ENCODE measurements around the gene NIPSNAP2. TPM values are rescaled to one million over a fixed set of nuclear protein-coding genes. Genes with fewer than 3 reads are reported as not detected.
"Not testable (repeated sequence)": the region's sequence is repeated elsewhere in the genome, so short reads cannot be mapped to it uniquely, and the experiment has no call there.

NIPSNAP2 gene
- total RNA-seq, 2 experiments from 2014 or later: 35.9 to 49.9 TPM

DNA sequence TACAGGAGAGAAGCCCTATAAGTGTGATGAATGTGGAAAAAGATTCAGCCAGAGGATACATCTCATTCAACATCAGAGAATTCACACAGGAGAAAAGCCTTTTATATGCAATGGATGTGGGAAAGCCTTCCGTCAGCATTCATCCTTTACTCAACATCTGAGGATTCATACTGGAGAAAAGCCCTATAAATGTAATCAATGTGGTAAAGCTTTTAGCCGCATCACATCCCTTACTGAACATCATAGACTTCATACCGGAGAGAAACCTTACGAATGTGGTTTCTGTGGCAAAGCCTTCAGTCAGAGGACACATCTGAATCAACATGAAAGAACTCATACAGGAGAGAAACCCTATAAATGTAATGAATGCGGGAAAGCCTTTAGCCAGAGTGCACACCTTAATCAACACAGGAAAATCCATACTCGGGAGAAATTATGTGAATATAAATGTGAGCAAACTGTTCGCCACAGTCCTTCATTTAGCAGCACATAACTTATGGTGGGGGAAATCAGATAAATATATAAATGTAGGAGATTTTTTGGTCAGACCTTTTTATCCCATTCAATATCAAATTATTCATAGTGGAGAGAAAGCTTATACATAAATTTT lies 24.8 kb upstream of the NIPSNAP2 start:
- Histone ChIP-seq H3K4me2 (ENCODE audit: low read length) (no peak overlapping the region), H3K4me3 (ENCODE audit: low read depth, low read length, poor library complexity, severe bottlenecking) (no peak overlapping the region), H3K27ac (ENCODE audit: low read depth, low read length, poor library complexity, severe bottlenecking) (no peak overlapping the region), H4K20me1 (ENCODE audit: insufficient read depth, low read length) (no peaks in the 10 kb centered on the region), H2AFZ (ENCODE audit: low read length) (no peak overlapping the region), H3K4me1 (ENCODE audit: insufficient read depth, low read length, poor library complexity, severe bottlenecking) (no peaks in the 10 kb centered on the region), H3K9me2 (ENCODE audit: insufficient read depth, low read length) (no peaks in the 10 kb centered on the region), H3K36me3 (ENCODE audit: insufficient read depth, low read length) (no peaks in the 10 kb centered on the region), H3K79me2 (ENCODE audit: insufficient read depth, low read depth, low read length) (no peaks in the 10 kb centered on the region), H3K9me3 (ENCODE audit: low read length) (peaks cover 15% of the 10 kb centered on the region)
- TF ChIP-seq EZH2phosphoT487 (IDR thresholded peaks at IDR 0.05; ENCODE audit: borderline replicate concordance, low read depth, low read length): no peak
- TF ChIP-seq, protein P1, sequence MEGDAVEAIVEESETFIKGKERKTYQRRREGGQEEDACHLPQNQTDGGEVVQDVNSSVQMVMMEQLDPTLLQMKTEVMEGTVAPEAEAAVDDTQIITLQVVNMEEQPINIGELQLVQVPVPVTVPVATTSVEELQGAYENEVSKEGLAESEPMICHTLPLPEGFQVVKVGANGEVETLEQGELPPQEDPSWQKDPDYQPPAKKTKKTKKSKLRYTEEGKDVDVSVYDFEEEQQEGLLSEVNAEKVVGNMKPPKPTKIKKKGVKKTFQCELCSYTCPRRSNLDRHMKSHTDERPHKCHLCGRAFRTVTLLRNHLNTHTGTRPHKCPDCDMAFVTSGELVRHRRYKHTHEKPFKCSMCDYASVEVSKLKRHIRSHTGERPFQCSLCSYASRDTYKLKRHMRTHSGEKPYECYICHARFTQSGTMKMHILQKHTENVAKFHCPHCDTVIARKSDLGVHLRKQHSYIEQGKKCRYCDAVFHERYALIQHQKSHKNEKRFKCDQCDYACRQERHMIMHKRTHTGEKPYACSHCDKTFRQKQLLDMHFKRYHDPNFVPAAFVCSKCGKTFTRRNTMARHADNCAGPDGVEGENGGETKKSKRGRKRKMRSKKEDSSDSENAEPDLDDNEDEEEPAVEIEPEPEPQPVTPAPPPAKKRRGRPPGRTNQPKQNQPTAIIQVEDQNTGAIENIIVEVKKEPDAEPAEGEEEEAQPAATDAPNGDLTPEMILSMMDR (conservative IDR thresholded peaks at IDR 0.05; ENCODE audit: low read length): no peak
- BruUV-seq (replicated peaks): no TSS peak
- intact Hi-C loops (cut with micrococcal nuclease; ENCODE audit: unreplicated experiment): no loop called here
- no peak for DNase-seq (ENCODE audit: low spot score)
- ChIA-PET CTCF (ENCODE audit: unreplicated experiment) (no interaction called here), POLR2A (interaction anchor here (0.6 kb wide), 1 partner anchor 37 kb away, joined by 3 read pairs; no protein-coding TSS in a partner anchor)

DNA sequence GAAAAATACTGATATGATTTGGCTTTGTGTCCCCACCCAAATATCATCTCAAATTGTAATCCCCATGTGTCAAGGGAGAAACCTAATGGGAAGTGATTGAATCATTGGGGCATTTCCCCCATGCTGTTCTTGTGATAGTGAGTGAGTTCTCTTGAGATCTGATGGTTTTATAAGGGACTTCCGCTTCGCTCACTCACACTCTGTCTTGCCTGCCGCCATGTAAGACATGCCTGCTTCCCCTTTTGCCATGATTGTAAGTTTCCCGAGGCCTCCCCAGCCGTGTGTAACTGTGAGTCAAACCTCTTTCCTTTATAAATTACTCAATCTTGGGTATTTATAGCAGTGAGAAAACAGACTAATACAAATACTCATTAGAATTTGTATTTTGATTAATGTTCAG lies 17.8 kb upstream of the NIPSNAP2 start:
- DNase-seq (ENCODE audit: low spot score): no peak
- no peaks in the 10 kb centered on the region for H3K79me2 ChIP-seq (ENCODE audit: insufficient read depth, low read depth, low read length)
- no peak overlapping the region for H3K27ac ChIP-seq (ENCODE audit: low read depth, low read length, poor library complexity, severe bottlenecking)
- no peaks in the 10 kb centered on the region for H3K36me3 ChIP-seq (ENCODE audit: insufficient read depth, low read length)
- no peak overlapping the region for H3K4me3 ChIP-seq (ENCODE audit: low read depth, low read length, poor library complexity, severe bottlenecking)
- TF ChIP-seq EZH2phosphoT487 (IDR thresholded peaks at IDR 0.05; ENCODE audit: borderline replicate concordance, low read depth, low read length): no peak
- TF ChIP-seq, protein P1 (conservative IDR thresholded peaks at IDR 0.05; ENCODE audit: low read length): no peak
- no peaks in the 10 kb centered on the region for H4K20me1 ChIP-seq (ENCODE audit: insufficient read depth, low read length)
- H3K4me1 ChIP-seq (ENCODE audit: insufficient read depth, low read length, poor library complexity, severe bottlenecking): no peaks in the 10 kb centered on the region
- no peak overlapping the region for H3K4me2 ChIP-seq (ENCODE audit: low read length)
- no peak overlapping the region for H2AFZ ChIP-seq (ENCODE audit: low read length)
- CTCF ChIA-PET (ENCODE audit: unreplicated experiment): no interaction called here
- no peaks in the 10 kb centered on the region for H3K9me2 ChIP-seq (ENCODE audit: insufficient read depth, low read length)
- POLR2A ChIA-PET: no interaction called here
- intact Hi-C loops (cut with micrococcal nuclease; ENCODE audit: unreplicated experiment): no loop called here
- 0 out of 2 replicates have a peak, but pooled peaks cover 12% of the 10 kb centered on the region for H3K9me3 ChIP-seq (ENCODE audit: low read length)
- no TSS peak for BruUV-seq (replicated peaks)

DNA sequence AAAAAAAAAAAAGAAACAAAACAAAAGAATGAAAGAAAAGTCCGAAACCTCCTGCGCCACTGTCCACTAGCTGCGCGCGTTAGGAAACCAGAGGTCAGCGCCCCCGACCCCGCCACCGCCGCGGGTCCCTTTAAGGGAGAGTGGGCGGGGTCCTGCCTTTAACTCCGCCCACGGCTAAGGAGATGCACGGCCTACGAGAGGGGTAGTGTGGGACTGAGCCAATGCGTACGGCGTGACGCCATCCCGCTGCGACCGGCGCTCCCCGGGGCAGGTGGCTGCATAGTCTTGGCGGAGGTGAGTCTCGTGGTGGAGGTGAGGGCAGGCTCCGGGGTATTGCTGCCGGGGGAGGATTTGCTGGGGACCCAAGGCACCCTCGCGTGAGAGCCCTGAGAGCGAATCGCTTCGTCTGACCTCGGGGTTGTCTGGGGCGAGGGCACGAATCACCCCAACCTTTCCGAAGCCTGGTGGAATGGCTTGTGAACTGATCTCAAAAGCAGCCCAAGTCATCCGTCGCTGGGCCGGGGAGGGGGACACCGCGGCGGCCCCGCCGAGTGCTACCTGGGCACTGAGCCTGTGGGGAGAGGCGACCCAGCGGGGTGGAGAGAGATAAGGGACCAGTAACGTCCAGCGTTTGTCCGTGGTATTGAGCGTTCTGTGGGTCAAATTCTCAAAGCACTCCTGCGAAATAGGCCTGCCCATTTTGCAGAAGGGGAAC lies 12.6 kb upstream of the NIPSNAP2 start, which contains the start of gene MRPS17:
MRPS17 (plus strand) TSS at position 241 of the 715 bp plus-strand sequence. CDS start 1,319 bp downstream, outside the sequence.
- ChIA-PET POLR2A (interaction anchor here (0.6 to 1.1 kb wide), 4 partner anchors 24 to 390 kb away, joined by 3 to 4 read pairs (median 4); no protein-coding TSS in a partner anchor), CTCF (ENCODE audit: unreplicated experiment) (no interaction called here)
- no peaks in the 10 kb centered on the region for H3K9me2 ChIP-seq (ENCODE audit: insufficient read depth, low read length)
- peaks cover 7% of the 10 kb centered on the region for H3K4me1 ChIP-seq (ENCODE audit: insufficient read depth, low read length, poor library complexity, severe bottlenecking)
- peak; percentile 94 for DNase-seq (ENCODE audit: low spot score)
- H3K27ac ChIP-seq (ENCODE audit: low read depth, low read length, poor library complexity, severe bottlenecking): peak within 1 kb of the TSS; percentile 10
- no peaks in the 10 kb centered on the region for H4K20me1 ChIP-seq (ENCODE audit: insufficient read depth, low read length)
- H3K4me3 ChIP-seq (ENCODE audit: low read depth, low read length, poor library complexity, severe bottlenecking): peak within 1 kb of the TSS; percentile 95
- no peaks in the 10 kb centered on the region for H3K9me3 ChIP-seq (ENCODE audit: low read length)
- TF ChIP-seq, protein P1 (conservative IDR thresholded peaks at IDR 0.05; ENCODE audit: low read length): no peak
- no peak for TF ChIP-seq EZH2phosphoT487 (IDR thresholded peaks at IDR 0.05; ENCODE audit: borderline replicate concordance, low read depth, low read length)
- intact Hi-C loops (cut with micrococcal nuclease; ENCODE audit: unreplicated experiment): loop anchor here (2.0 kb wide), 1 partner anchor 65 kb away; the partner anchor contains the start of gene ZNF713
- H2AFZ ChIP-seq (ENCODE audit: low read length): peak within 1 kb of the TSS; percentile 58; the same call in 1 of the 2 replicates
- peaks cover 34% of the 10 kb centered on the region for H3K36me3 ChIP-seq (ENCODE audit: insufficient read depth, low read length)
- BruUV-seq (replicated peaks): TSS peak; percentile 65
- H3K79me2 ChIP-seq (ENCODE audit: insufficient read depth, low read depth, low read length): peaks cover 18% of the 10 kb centered on the region
- H3K4me2 ChIP-seq (ENCODE audit: low read length): peak within 1 kb of the TSS; percentile 81

DNA sequence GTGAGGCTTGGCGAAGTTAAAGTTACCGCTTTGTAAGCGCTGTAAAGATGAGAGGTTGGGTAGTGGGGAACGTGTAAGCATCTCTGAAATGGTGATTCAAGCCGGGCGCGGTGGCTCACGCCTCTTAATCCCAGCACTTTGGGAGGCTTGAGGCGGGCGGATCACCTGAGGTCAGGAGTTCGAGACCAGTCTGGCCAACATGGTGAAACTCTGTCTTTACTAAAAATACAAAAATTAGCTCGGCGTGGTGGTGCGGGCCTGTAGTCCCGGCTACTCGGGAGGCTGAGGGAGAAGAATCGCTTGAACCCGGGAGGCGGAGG lies 12.1 kb upstream of the NIPSNAP2 start:
- POLR2A ChIA-PET; intact Hi-C loops (cut with micrococcal nuclease; ENCODE audit: unreplicated experiment); H3K9me2 ChIP-seq (ENCODE audit: insufficient read depth, low read length); H3K4me1 ChIP-seq (ENCODE audit: insufficient read depth, low read length, poor library complexity, severe bottlenecking); CTCF ChIA-PET (ENCODE audit: unreplicated experiment); H4K20me1 ChIP-seq (ENCODE audit: insufficient read depth, low read length); BruUV-seq (replicated peaks); H3K9me3 ChIP-seq (ENCODE audit: low read length); DNase-seq (ENCODE audit: low spot score): not testable (repeated sequence)
- Histone ChIP-seq H2AFZ (ENCODE audit: low read length) (peak overlapping the region; percentile 58; the same call in 1 of the 2 replicates), H3K79me2 (ENCODE audit: insufficient read depth, low read depth, low read length) (peaks cover 18% of the 10 kb centered on the region), H3K36me3 (ENCODE audit: insufficient read depth, low read length) (peaks cover 36% of the 10 kb centered on the region), H3K27ac (ENCODE audit: low read depth, low read length, poor library complexity, severe bottlenecking) (peak overlapping the region; percentile 10), H3K4me2 (ENCODE audit: low read length) (peak overlapping the region; percentile 81), H3K4me3 (ENCODE audit: low read depth, low read length, poor library complexity, severe bottlenecking) (peak overlapping the region; percentile 95)
